Left kidney (tissue), 2 donors: Measurements from ENCODE around the gene WNT9A. TPM values are rescaled to one million over a fixed set of nuclear protein-coding genes. Genes with fewer than 3 reads are reported as not detected.

Experiments used
- DNase-seq: peaks from one replicate; pipeline ENCODE4 v3.0.0-alpha.2; 2013
- polyA plus RNA-seq: library from polyadenylated mRNA; unstranded; fragments of 120-200 nt; gene quantifications from one replicate; pipeline ENCODE4 v1.2.1, GENCODE V29; 2013; ENCODE audit not compliant: insufficient read length

The WNT9A gene
- polyA plus RNA-seq, 1 donor: 1.3 TPM

DNA sequence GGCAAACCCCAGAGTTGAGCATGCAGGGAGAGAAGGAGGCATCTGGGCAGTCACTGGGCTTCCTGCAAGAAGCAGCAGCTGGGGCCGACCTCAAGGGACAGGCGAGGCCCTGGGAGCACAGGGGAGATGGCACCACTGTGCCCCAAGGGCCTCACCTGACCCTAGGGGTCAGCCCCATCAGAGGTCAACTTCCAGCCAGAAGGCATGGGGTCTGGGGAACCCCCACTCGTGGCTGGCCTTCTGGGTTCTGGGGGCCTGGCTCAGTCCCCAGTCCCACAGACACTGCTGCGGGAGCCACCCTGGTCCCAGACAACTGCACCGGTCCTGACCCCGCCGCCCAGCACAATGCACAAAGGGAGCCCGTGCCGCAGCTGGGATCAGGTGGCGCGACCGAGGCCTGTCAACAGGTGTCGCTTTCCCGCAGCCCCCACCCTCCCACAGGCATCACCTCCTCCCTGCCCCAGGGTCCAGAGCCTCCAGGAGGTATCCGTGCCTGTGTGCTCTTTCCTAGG is 6.2 kb downstream of the WNT9A start:
- DNase-seq: no peak

DNA sequence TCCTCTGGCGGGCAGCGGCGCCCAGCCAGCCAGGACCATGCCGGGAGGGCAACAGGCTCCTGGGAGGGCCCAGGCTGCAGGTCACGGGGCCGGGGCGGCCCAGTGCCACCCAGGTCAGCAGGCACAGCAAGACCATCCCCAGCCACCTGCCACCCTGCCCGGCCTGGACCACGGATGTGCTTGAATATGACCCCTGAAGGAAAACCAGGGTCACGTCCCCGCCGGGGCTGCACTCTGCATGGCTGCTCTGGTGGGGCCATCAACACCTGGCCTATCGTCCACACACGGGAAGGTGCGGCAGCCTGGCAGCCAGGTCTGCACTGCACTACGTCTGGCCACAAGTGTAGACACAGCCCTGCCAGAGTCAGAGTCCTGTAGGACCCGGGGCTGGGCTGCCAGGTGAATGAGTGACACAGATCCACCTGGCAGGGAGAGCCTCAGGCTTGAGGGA is 6.9 kb downstream of the WNT9A start:
- DNase-seq: no peak

GRCh38 chr1:227939791-227940771 is 7.7 kb downstream of the WNT9A start:
- DNase-seq: no peak

DNA sequence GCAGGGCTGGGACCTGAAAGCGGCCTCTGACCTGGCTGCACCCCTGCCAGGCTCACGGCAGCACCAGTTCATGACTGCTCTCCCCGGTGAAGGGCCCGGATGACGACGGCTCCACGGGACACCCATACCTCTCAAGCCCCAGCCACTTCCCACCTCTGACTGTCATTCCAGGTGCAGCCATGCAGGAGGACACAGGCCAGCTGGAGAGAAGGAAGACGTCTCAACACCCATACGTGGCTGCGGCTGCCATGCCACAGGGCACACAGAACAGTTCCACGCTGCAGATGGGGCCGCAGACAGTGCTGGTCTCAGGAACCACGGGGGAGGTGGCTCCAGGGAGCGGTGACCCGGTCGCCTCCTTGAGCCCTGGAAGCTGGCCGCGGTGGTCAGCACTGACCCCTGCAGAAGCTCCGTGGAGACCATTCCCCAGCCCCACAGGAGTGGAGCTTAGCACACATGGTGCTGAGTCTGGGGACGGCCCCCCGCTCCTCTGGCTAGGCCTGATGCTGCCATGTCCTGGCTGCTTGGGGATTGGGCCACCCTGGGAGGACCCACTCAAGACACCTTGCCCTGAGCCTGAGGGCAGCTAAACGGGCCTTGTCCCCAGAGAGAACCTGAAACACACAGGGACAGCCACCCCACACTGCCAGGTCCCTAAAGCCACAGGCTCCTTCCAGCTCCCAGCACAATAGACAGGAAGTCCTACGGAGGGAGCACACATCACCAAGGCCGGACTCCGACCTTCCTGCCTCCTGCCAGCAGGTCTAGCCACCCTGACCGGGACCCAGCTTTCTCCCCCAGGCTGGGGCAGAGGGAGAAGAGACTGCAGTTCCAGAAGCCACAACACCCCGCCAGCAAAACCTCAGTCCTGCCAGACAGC is 8.6 kb downstream of the WNT9A start:
- DNase-seq: no peak

DNA sequence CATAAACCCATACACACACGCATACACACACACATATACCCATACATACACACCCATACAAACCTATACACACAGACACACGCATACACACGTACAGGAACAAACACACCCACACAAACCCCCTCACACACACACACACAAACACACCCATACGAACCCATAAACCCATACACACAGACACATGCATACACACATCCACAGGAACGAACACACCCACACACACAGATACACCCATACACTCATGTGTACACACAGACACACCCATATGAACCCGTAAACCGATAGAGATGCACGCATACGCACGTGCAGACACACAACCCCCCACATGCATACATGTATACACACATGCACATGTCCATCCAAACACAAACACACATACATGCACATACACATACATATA is 9.5 kb downstream of the WNT9A start:
- DNase-seq: no peak

DNA sequence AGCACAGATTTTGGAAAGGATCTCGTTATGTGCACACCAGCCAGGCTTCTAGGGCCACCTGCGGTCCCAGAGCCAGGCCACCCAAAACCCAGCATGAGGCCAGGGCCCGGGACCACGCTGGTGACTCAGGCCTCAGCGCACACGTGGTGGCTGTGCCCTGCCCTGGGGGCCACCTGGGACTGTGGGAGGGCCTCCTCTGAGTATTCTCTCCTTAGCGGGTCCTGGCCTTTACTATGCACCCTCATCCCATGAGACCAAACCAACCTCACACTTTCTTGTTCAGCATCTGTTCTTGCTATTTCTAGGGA is 9.9 kb downstream of the WNT9A start:
- no peak for DNase-seq

GRCh38 chr1:227937031-227937837 is 10.5 kb downstream of the WNT9A start:
- DNase-seq: no peak

DNA sequence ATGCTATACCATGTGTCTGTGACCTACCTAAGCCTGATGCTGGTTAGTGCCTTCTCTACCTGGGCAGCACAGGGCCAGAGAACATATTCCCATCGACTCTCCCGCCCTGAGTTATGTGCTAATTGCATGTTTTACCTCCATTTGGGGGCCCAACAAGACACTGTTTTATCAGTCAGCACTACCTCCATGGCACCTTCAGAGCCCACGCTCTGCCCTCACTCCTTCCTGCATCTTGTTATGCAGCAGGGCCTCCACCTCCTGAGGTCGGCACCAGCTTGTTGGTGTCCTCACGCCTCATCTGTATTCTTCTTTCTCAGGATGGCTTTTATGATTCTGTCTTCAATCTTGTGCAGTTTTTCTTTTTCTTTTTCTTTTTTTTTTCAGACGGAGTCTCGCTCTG is 11.9 kb downstream of the WNT9A start:
- no peak for DNase-seq

DNA sequence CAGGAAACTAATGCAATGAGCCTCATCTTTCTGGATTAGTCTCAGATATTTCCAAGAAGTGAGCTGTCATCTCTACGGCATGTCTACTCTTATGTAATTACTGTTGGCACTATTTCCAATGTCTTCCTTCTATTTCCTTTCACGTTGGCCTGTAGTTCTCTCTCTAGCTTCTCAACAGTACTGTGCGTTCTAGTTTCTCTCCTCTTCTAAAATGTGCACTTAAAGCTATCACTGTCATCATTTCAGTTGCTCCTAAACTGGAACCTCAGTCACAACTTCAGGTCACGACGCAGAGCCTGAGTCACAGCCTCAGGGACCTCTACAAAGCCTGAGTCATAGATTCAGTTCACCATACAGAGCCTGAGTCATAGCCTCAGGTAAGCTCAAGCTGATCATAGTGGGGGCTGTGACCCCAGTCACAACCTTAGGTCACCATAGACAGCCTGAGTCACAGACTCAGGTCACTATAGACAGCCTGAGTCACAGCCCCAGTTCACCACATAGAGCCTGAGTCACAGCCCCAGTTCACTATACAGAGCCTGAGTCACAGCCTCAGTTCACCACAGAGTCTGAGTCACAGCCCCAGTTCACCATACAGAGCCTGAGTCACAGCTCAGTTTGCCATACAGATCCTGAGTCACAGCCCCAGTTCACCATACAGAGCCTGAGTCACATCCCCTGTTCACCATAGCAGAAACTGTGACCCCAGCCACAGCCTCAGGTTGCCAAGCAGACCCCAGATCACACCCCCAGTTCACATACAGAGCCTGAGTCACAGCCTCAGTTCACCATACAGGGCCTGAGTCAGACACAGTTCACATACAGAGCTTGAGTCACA is 13.0 kb downstream of the WNT9A start:
- DNase-seq: no peak

- DNase-seq: no peak
Measured at GRCh38 chr1:227929751-227930472, 17.8 kb downstream of the WNT9A start.

GRCh38 chr1:227928811-227929375 is 18.8 kb downstream of the WNT9A start:
- DNase-seq: no peak

- no peak for DNase-seq
Measured at GRCh38 chr1:227927971-227928741, 19.6 kb downstream of the WNT9A start.

DNA sequence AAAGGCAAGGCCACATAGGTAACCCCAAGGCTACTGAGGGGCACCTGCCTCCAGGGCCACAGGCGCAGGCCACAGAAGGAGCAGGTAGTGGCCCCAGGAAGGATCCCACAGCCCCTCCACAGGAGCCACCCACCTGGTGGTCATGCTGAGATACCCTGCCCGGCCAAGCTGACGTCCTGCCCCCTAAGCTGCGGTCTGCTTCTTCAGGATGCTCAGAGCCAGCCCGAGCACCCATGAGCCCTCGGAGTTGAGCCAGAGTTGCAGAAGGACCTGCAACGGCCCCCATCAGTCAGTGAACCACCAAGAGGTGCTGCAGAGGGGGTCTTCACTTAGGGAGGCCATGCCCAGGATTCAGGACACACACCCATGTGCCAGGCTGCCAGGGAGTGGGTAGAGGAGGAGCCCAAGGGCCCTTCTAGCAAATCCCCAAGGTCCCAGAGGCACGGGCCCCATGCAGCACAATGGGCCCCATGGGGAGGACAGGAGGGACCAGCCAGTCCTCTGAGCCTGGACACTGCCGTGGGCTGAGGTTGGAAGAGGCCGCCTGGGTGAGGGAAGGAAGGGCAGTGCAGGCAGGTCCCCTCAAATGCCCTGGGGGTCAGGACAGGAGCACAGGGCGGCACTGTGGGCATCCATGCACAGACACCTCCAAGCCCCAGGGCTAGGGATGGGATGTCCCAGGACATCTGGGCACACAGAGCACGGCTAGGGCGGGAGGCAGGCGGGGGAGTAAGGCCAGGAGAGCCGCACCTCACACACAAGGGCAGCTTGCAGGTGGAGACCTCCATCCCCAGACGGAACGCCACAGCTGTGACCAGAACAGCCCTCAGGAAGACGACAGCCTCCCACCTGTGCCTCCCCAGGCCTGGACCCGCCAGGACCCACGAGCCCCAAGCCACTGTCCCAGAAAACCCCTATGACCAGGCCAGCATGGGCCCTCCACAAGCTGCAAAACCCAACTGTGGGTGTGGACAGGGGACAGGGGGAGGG is 20.5 kb downstream of the WNT9A start:
- DNase-seq: no peak

DNA sequence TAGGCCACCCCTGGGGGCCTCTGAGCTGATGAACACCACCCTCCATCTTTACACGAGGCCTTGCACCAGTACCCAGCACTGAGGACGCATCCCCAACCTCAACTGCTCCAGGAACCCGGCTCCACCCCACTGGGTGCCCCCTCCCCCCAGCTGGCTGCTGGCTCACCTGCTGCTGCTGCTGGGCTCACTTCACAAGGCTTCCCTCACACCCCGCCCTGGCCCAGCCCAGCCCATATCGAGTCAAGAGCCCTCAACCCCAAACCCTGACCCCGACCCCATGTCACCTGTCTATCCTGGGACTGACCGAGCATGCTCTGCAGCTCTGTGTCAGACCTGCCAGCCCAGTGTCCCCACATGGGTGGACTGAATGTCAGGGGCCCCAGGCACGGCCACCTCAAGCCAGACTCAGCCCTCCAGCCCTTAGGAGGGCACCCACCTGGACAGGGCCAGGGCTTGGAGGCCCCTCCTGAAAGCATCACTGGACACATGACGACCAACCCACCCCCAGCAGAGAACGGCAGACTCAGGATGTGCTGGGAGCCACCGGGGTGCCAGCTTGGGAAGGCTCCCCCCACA is 21.4 kb downstream of the WNT9A start:
- DNase-seq: no peak

GRCh38 chr1:227925582-227926198 is 22.0 kb downstream of the WNT9A start:
- no peak for DNase-seq

DNA sequence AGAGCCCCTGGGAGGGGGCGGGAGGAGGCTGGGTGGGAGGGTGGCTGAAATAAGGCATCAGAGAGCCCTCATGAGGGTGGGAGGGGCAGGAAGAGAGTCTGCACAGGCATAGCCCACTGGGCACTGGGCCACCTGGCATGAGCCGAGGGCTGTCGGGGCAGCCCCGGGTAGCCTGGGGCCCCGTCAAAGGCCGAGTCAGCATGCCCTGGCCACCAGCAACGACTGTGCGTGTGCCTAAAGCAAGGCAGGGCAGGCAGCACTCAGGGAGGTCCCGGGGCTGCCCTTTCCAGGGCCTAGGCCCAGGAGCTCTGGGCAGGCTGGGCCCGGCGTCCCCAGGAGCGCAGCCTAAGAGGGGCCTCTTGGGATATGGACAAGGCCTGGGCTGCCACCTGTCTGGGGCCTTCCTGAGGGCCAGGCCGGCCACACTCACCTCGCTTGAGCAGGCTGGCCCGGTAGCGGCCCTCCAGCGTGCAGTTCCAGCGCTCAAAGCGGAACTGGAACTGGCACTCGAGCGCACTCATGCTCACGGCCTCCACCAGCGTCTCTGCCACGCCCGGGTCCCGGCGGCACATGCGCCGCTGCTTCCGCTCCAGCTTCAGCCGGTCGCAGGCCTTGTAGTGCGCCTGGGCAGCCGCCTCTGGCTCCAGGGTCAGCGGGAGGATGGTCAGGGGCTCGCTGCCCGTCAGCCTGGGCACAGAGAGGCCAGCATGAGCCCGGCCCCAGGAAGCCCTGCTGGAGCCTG is 22.7 kb downstream of the WNT9A start:
- DNase-seq: no peak
